GM13976 (cell line): ENCODE data around the gene UBE2I.

Source experiments
- DNase-seq: peaks from one replicate; pipeline ENCODE4 v3.0.0; 2012; ENCODE audit warnings: low spot score
- CTCF ChIP-seq: IDR thresholded peaks from 2 replicates; pipeline ENCODE4 v1.5.1; 2012; ENCODE audit warnings: borderline replicate concordance, mild to moderate bottlenecking; ENCODE audit not compliant: insufficient read depth; ENCODE audit errors: extremely low read depth, missing control alignments, control extremely low read depth
- in situ Hi-C: fragments of 300-500 bp; cut with MboI; formaldehyde crosslinking; loops from one replicate; pipeline ENCODE4 v1.12.0; 2022; ENCODE audit warnings: low sequenced_read_pairs, mixed read lengths, inconsistent platforms; ENCODE audit not compliant: unreplicated experiment

UBE2I gene

GRCh38 chr16:1282324-1282973 lies 27.0 kb upstream of the UBE2I start:
- in situ Hi-C loops = no loop called here
- no peak for DNase-seq
- no peak for TF ChIP-seq CTCF

- in situ Hi-C loops = no loop called here
- no peak for DNase-seq
- TF ChIP-seq CTCF = no peak
These were observed 26.1 kb upstream of the UBE2I start for GRCh38 chr16:1283296-1283695.

DNA sequence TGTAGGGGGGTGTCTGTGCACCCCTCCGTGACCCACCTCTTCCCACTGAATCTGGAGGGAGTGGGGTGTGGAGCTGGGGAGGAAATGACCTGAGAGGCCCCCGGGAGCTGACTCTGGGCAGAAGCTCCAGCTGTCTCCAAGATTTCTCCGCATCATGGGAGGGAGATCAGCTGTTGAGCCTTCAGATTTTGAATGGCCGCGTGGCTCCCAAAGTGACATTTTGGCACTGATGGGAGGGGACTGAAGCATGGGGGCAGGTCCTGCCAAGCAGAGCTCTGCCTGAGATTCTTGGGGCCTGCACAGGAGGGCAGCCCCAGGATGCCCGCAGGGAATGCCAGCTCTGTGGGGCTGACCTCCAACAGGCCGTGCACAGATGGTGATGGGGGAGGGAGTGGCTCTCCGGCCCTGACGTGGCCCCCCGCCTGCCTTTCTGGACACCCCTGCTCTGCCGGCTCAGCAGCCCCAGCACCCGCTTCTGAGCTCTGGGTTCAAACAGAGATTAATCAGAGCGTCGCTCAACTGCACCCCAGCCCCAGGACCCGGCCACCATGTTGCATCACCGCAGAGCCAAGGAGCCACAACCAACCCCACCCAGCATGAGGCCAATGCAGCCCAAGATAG lies 25.3 kb upstream of the UBE2I start:
- no peak for TF ChIP-seq CTCF
- no peak for DNase-seq
- in situ Hi-C loops = no loop called here

- in situ Hi-C loops = no loop called here
- DNase-seq = no peak
- no peak for TF ChIP-seq CTCF
These were observed 23.5 kb upstream of the UBE2I start for GRCh38 chr16:1285669-1286512.

DNA sequence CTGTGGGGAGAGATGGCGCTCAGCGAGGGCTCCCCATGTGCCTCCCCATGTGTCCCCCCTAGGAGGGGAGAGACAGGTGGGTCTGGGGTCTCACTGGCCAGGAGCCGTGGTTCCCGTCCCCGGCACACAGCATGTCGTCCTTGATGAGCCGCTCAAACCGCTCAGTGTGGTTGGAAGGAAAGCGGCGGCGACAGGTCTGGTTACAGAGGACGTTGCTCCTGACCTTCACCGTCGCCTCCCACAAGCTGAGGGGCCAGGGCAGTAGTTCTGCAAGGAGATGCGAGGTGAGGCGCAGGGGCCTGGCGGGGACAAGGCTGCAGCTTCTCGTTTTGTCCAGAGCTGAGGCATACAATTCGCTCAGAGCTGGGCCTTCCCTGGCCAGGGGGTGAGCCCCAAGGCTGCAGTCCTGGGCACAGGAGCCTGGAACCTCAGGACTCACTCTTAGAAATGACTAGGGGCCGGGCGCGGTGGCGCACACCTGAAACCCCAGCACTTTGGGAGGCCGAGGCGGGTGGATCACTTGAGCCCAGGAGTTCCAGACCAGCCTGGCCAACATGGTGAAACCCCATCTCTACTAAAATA lies 22.8 kb upstream of the UBE2I start:
- no peak for TF ChIP-seq CTCF
- DNase-seq = no peak
- in situ Hi-C loops = no loop called here

- TF ChIP-seq CTCF = no peak
- no peak for DNase-seq
- in situ Hi-C loops = no loop called here
These were observed 21.3 kb upstream of the UBE2I start for GRCh38 chr16:1287982-1288670.
